HuH-7.5 (cell line): ENCODE results near the gene UVRAG.
"Not testable (repeated sequence)": the region's sequence is repeated elsewhere in the genome, so short reads cannot be mapped to it uniquely, and the experiment has no call there.

Source experiments
- DNase-seq: peaks from one replicate; pipeline ENCODE4 v3.0.0; 2011; ENCODE audit warnings: low spot score

UVRAG gene

DNA sequence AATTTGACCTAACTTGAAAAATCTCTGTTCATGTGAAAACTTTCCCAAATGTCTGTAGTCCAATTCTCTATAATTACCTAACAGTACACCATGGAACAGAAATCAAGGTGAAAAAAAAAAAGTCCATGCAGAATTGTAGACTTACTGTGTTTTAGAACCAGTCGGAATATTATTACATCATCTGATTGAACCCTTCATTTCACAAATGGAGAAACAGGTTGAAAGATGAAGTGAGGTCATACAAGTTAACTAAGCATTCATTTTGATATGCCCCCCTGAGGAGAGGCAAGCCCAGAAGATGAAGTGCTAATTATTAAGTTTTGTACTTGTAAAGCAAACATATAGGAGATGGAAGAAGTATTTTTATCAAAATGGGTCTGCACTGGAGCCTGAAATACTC lies 211.9 kb downstream of the UVRAG start:
- DNase-seq: no peak

DNA sequence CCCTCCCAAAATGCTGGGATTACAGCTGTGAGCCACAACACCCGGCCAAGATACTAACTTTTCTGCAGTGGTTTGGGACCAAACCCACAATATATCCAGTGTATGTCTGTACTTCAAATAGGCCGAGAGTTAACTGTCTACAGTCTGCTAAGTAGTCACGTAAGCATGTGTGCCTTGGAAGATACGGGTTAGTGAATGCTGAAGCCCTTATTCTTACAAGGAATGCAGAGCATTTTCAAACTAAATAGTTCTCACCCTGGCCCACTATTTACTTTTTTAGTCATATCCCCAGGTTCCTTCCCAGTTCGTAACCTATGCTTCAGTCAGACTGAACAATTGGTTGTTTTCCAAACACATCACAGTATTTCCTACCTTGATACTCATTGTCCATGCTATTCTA lies 215.3 kb downstream of the UVRAG start:
- DNase-seq: no peak

DNA sequence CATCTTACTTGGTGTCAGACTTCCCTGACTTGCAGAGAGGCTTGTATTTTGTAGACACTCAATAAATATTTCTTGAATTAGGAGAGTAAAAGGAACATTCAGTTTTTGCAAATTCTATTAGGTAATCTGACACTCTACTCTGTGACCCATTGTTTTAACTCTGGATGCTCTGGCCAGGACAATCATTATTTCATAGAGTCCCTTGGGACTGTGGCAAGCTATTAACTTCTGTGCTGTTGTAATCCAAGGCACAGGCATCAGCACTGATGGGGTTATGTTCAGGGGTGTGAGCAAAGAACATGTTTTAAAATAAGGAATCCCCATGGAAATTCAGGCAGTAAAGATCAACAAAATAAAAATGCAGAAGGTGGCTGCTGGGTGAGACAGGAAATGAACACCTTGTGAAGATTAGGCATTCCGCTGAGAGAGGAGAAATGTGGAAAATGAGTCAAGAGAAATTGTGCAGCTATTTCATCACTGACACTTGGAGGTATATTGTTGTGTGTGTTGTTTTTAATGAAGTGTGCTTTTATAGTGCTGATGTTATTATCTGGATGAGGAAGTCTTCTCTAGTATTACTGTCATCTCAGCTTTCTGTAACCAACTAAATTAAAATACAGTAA lies 216.1 kb downstream of the UVRAG start:
- DNase-seq: no peak

DNA sequence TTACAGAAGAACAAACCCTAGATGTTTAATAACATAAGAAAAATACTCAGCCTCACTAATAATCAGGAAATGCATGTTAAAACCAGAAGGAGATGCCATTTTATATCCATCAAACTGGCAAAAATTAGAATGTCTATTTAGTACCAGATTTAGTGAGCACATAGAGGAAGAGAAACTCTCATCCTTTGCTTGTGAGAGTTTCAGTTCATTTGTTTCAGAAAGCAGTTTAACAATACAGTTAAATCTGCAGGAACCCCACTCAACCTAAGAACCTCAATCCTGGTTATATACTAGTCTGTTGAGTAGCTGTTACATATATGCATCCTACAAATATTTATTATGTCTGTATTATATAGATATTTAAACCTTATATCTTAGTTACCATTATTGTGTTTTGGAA lies 218.7 kb downstream of the UVRAG start:
- DNase-seq: no peak

DNA sequence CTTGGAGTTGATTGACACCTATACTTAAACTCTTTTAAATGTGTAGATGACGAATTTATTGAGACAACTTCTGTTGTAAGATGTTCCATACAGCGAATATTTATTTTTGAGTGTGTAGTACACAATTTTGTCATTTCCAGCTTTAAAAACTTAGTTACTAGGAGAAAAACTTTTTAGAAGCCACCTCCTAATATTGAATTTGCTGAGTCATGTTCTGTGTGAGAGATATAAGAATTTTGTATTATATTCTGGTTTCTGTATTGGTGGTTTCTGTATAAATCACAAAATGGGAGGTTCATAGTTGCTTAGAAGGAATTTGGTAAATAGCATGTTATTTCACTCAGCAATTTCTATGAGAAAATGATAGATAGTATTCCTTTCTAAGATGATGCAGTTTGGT lies 220.0 kb downstream of the UVRAG start:
- DNase-seq: no peak

DNA sequence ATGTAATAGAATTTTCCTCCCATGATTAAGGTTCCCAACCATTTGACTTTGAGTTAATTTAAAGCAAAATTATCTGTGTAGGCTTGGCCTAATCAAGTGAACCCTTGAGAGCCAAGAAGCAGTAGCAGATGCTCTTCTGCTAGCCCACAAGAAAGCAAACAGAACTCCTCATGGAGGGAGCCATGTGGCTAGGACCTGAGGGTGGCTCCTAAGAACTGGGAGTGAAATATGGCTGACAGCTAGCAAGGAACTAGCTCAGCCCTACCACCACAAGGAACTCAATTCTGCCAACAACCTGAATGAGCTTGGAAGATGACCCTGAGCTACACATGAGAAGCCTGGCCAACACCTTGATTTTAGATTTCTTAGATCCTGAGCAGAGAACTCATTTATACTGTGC lies 223.6 kb downstream of the UVRAG start:
- DNase-seq: no peak

DNA sequence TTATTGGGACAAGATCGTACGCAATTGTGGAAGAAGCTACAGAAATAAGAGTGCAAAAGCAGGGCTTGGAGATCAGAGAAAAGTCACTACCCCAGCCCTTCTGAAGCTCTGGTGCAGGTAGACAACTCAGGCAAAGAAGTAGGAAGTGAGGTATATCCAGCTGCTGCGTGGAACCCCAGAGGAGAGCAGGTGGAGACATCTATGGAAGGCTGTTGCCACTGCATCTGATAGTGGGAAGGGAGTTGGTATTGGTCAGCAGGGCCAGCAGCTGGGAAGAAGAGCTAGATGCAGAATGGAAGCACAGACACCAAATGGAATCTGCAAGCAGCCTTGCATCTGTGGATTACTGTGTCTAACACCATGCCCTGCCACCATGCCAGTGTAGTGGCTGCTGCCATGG lies 226.2 kb downstream of the UVRAG start:
- no peak for DNase-seq

DNA sequence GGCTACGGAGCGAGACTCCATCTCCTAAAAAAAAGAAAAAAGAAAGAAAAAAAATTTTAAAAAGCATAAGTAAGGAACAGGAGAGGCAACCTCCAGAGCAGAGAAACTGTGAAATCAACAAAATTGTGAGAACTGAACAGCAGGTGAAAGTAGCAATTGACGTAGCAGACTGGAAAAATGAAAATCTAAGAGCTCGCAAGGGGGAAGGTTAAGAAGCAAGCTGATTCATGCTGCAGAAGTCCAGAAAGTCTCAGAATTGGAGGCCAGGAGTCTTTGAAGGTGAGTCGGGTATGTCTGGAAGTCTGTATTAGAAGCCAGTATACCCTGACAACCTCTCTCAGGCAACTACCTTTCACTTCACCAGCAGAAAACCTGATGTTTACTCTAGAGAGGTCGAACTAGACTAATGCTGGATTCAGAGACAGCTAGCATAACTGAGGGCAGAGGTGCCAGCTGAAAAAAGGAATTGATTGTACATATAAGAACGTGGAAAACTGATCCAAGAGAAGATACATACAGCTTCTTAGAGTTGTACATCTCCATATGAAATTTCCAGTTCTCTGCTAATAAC lies 229.8 kb downstream of the UVRAG start:
- DNase-seq: no peak

DNA sequence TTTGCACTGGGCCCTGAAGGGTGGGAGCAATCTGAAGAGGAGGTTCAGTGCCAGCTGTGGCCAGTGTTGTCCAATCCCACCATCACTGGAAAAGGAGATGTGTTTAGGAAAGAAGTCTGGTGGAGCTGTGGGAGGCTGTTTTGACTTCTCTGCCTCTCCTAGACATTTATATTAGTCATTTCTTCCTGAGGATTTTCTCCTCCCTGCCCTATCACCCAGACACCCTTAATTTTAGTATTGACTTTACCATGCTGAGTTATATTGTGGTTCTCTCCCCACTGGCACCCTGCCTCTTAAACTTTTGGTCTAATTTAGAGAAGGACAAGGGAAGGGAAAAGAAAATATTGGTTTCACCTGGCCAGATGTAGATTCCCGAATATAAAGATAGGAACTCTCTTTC lies 232.2 kb downstream of the UVRAG start:
- no peak for DNase-seq

DNA sequence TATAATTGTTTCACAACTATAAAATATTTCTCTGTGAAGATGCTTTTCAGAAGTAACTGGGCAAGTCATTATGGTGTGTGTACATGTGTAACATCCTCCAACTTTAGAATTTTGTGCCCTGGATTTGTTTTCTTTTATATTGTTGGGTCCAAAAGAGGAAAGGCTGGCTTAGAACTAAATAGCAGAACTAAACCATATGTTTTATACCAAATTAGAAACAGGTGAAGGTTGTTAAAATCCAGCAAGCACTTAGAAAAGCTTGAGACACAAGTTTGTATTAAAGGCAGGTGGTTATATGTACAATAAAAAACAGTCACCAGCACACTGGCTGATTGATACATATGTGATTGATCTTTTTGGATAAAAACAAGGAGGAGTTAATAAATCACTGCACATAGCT lies 232.8 kb downstream of the UVRAG start:
- DNase-seq: no peak

DNA sequence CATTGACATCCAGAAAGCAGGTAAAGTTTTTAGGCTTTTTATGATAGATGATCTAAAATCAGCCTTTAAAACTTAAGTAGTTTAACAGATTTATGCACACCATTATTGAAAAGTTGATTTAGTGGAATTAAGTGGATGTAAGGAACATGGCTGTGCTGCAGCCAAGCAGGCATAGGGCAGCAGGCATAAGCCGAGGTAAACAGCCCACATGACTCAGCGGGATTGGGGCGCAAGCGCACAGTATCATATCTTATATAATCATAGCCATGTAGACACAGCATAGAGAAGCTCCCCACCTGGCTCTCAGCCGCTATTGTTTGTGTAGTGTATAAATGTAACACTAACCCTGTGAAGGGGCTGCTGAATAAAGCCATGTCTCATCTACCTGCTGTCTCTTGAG lies 233.8 kb downstream of the UVRAG start:
- no peak for DNase-seq

DNA sequence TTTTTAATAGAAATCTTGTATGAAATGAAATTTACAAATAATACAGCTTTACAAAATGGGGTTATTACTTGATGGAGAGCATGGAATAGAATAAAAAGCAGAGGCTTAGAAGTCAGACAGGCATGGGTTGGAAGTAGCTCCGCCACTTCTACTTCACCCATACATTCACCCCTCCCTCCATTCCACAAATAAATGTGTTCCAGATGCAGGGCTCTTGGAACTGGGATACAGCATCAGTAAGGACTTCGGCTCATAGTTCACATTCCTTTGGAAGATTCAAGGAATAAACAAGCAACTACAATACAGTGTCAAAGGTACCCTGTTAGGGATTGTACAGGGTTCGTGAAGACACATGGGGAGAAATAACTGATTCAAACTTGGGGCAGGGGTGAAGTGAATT lies 234.5 kb downstream of the UVRAG start:
- no peak for DNase-seq

DNA sequence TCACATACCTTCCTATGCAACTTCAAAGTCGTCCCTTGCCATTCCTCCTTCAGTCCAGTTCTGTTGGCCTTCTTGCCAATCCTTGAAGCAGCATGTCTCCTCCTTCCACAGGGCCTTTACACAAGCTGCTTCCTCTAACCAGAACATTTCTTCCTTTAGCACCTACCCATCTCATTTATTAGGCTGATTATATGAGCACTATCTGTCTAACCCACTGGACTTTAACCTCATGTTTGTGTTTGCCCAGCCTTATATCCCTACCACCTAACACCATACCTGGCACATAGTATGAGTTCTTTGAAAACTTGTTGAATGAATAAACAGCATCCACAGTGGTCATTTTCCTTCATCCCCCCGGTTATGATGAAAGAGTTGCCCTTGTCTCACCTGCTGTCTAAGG lies 236.9 kb downstream of the UVRAG start:
- no peak for DNase-seq

DNA sequence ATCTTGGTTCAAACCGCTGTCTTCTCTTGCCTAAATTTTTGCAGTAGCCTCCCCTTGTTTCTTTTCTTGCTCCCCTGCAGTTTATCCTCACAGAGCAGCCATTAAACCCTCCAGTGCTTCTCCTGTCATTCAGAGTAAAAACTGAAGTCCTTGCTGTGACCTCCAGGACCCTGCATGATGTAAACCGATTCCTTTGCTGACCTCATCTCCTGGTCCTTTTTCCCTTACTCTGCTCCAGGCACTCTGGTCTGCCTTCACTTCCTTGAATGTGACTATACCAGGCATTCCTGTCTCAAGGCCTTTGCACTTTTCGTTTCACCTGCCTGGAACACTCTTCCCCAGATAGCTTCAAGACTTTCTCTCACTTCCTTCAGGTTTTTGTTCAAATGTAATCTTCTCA lies 239.3 kb downstream of the UVRAG start:
- no peak for DNase-seq

DNA sequence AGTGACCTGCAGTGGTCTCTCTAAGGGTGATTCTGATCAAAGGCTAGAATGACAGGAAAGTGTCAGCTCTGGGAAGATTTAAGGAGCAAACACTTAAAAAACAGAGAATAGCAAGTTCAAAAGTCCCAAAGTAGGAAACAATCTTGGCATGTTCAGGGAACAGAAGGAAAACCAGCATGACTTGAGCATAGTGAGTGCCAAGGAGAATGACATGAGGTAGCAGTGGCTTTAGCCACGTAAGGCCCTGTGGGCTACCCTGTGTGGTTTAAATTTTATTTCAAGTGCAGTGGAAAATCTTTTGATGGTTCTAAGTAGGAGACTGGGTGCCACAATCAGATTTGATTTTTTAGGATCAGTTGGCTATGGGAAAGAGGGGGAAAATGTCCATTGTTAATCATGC lies 241.9 kb downstream of the UVRAG start:
- DNase-seq: no peak

DNA sequence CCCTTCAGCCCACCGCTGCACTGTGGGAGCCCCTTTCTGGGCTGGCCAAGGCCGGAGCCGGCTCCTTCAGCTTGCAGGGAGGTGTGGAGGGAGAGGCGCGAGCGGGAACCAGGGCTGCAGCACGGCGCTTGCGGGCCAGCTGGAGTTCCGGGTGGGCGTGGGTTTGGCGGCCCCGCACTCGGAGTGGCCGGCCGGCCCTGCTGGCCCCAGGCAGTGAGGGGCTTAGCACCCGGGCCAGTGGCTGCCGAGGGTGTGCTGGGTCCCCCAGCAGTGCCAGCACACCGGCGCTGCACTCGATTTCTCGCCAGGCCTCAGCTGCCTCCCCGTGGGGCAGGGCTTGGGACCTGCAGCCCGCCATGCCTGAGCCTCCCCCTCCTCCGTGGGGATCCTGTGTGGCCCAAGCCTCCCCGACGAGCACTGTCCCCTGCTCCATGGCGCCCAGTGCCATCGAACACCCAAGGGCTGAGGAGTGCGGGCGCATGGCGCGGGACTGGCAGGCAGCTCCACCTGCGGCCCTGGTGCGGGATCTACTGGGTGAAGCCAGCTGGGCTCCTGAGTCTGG lies 245.5 kb downstream of the UVRAG start:
- DNase-seq: not testable (repeated sequence)

DNA sequence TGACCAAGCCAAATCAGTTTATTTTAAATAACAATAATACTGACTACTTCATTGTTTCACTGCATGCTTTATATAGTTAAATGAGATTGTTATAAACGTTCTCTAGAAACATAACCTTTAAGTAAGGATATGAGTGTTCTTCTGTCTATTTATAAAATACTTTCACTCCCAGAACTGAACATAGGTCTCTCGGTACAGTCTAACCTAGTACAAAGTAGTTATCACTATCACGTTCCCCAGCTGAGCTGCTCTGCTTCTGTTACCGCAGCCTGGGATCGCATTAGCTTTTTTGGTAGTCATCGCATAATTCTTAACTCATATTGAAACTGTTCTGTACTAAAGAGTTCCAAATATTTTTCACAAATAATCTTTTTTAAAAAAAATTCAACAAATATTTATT lies 247.7 kb downstream of the UVRAG start:
- no peak for DNase-seq

DNA sequence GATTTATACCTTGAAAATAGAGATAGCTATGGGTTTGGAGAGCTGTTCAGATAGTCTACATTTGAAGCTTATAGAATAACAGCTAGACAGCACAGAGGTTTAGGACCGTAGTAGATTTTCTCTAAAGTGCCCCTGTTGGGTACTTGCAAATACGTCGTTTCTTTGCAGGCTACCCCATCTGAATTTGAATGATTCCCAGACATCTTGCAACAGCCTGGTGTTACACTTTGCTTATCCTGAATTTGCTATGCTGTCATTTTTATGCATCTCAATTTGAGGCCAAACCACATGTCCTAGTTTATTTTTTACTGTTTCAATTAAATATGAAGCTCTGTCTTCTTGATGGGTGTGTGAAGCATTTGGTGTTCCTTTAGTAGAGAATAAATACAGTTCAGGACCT lies 249.2 kb downstream of the UVRAG start:
- DNase-seq: no peak

DNA sequence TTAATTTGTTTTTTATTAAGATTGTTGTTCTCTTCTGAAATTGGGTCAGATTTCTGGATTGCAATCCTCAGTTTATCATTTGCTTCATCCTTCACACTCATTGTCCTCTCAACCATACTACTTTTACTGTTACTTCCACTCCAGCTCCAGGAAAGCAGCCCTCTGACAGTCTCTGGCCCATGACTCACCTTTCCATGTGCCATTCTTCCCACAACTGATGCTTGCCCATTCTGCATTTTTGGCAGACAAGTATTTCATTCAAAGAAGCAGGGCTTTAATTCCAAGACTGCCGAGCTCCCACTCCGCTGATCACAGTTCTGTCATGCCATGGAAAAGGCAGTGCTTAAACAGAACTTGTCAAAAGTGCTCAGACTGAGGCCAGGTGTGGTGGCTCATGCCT lies 252.1 kb downstream of the UVRAG start:
- no peak for DNase-seq

DNA sequence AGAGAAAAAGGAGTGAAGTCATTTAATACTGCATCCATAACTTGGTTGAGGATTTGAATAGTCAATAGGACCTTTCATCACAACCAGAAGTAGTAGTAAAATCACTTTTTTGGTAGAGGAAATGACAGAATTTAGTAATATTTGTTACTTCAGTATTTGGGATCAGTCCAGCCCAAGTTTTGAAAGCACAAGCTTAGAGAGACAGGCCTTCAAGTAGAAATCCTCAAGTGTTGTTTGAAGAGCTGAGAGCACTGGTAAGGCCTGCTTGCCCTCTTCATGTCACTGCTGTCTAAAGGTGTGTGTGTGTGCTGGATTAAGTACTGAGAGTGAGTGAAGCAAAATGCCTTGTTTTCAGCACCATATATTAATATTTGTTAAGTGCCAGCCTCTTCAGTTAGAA lies 254.0 kb downstream of the UVRAG start:
- DNase-seq: no peak

DNA sequence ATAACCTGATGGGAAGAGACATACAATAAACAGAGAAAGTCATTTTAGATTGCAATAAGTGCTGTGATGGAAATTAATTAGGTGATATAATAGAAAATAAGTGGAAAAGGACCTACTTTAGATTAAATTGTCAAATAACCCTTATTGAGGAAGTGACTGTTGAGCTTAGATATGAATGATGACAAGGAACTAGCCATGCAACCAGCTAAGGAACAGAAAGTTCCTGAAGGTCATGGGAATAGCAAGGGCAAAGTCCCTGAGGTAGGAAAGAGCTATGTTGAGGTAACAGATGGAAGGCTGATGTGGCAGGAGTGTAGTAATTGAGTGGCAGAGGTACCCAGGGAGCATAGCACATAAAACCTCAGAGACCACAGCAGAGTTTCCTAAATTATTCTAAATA lies 256.1 kb downstream of the UVRAG start:
- no peak for DNase-seq

DNA sequence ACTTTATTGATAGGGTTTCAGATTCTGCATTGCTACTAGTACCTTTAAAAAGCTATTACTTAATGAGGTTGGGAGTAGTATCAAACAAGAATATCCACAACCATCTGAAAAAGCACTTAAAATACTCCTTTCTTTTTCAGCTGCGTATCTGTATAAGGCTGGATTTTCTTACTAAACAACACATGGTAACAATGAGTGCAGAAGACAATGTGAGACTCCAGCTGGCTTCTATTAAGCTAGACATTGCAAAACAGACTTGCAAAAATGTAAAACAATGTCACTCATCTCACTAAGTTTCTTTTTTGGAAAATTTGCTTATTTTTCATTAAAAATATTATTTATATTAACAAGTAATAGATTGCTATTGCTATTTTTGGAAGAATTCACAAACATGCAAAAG lies 258.7 kb downstream of the UVRAG start:
- no peak for DNase-seq

DNA sequence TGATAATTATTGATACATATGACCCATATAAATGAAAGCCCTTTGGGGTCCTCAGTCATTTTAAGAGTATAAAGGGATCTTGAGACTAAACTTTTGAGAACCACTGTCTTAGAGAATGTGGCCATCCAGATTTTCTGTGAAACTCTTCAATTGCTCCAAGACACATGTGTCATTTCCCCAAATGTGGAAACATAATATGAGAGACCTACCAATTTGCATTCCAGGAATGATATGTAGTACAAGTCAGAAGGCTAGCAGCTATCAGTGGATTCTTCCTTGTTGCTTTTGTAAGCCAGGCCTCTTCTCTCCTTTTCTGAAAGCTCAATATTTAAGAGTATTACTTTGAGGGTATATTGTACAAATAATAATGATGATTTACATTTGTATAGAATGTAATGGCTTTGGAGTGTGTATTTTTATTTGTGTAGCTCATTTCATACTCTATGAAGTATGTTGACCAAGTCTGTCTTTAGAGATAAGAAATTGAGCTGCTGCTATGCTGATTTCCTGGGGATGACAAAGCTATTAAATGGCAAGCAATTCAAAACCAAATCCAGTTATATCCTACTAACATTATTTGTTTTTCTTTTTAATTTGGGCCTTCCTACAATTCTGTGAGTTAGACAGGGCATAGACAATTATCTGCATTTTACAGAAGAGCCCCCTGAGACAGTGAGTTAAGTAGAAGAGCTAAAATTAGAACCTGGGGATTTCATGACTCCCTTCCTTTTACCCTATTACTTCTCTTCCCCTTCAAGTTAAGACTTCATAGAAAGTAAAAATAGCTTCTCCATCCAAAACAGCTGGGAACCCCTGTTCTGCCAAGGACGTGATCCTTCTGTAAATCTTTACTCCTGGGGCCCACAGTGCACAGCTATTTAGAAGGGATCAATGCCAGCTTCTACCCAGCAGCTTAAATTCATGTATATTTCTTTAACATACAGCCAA lies 259.4 kb downstream of the UVRAG start:
- no peak for DNase-seq
